Activated naive CD8-positive, alpha-beta T cell treated with anti-CD3 and anti-CD28 coated beads, Interleukin-2, amount 50 U/mL, for 24 hours (primary cell): ENCODE data around the gene EPC1.
"Not testable (repeated sequence)": the region's sequence is repeated elsewhere in the genome, so short reads cannot be mapped to it uniquely, and the experiment has no call there.

ENCODE experiments used
- ATAC-seq: fragments of 150-1000 bp; cut with Tn5 transposase; one replicate; pipeline ENCODE4 v1.10.0; 2021
- DNase-seq: peaks from one replicate; pipeline ENCODE4 v3.0.0; 2021
- H3K27ac Mint-ChIP-seq: one replicate; pipeline ENCODE4 v1.8.0; 2021; ENCODE audit warnings: mild to moderate bottlenecking, mixed read lengths
- H3K27me3 Mint-ChIP-seq: one replicate; pipeline ENCODE4 v1.8.0; 2021; ENCODE audit warnings: mixed read lengths
- H3K36me3 Mint-ChIP-seq: one replicate; pipeline ENCODE4 v1.8.0; 2021; ENCODE audit warnings: low read depth, mixed read lengths
- H3K4me1 Mint-ChIP-seq: one replicate; pipeline ENCODE4 v1.8.0; 2021; ENCODE audit warnings: mixed read lengths
- H3K4me3 Mint-ChIP-seq: one replicate; pipeline ENCODE4 v1.8.0; 2021; ENCODE audit warnings: mild to moderate bottlenecking, moderate library complexity, mixed read lengths
- H3K9me3 Mint-ChIP-seq: one replicate; pipeline ENCODE4 v1.8.0; 2021; ENCODE audit warnings: mixed read lengths

EPC1 gene

DNA sequence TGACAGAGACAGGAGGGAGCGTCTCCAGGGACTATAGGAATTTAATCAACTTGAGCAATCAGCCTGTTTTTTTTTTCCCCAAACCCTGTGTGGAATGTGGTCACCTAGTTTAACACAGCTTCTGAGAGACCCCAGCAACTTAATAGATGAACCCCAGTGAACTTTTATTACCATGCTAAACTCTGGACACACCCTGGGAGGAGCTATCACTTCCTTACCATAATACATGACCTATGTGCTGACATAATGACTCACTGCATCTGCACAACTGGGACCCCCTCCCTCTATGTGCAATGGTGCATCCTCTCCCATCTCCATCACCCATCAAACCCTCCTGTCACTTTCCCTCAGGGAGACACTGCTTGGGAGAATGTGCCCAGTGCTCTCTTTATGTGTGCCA lies 83.7 kb downstream of the EPC1 start:
- H3K27ac Mint-ChIP-seq, result no peak overlapping the region
- DNase-seq, result no peak
- ATAC-seq, result no peak
- peaks cover 10% of the 10 kb centered on the region for H3K4me1 Mint-ChIP-seq
- H3K27me3 Mint-ChIP-seq, result no peaks in the 10 kb centered on the region
- peaks cover 13% of the 10 kb centered on the region for H3K36me3 Mint-ChIP-seq
- H3K4me3 Mint-ChIP-seq, result no peak overlapping the region
- no peaks in the 10 kb centered on the region for H3K9me3 Mint-ChIP-seq

DNA sequence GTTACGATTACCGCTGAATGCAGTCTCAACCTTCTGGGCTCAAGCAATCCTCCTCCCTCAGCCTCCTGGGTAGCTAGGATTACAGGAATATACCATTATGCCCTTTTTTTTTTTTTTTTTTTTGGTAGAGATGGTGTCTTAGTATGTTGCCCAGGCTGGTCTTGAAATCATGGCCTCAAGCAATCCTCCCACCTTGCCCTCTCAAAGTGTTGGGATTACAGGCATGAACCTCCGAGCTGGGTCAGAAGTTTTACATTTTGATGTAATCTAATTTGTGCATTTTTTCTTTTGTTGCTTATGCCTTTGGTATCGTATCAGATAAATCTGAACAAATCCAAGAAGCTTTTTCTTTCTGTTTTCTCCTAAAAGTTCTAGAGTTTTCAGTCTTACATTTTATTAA lies 87.4 kb downstream of the EPC1 start:
- no peaks in the 10 kb centered on the region for H3K27me3 Mint-ChIP-seq
- H3K4me3 Mint-ChIP-seq, result no peak overlapping the region
- no peak for ATAC-seq

GRCh38 chr10:32256613-32257437 lies 90.1 kb downstream of the EPC1 start:
- ATAC-seq (peak; percentile 56), DNase-seq (peak; percentile 72)
- Mint-ChIP-seq H3K27ac (no peak overlapping the region), H3K4me1 (peaks cover 10% of the 10 kb centered on the region), H3K4me3 (no peak overlapping the region), H3K9me3 (no peaks in the 10 kb centered on the region), H3K27me3 (no peaks in the 10 kb centered on the region), H3K36me3 (no peaks in the 10 kb centered on the region)

More for the DNA sequence above, 87.4 kb downstream of the EPC1 start:
- no peak for DNase-seq
- Mint-ChIP-seq H3K4me1 (peaks cover 10% of the 10 kb centered on the region), H3K36me3 (no peaks in the 10 kb centered on the region), H3K27ac (no peak overlapping the region), H3K9me3 (no peaks in the 10 kb centered on the region)

- no peaks in the 10 kb centered on the region for H3K9me3 Mint-ChIP-seq
- no peak overlapping the region for H3K27ac Mint-ChIP-seq
- DNase-seq, result no peak
- H3K27me3 Mint-ChIP-seq, result no peaks in the 10 kb centered on the region
- H3K36me3 Mint-ChIP-seq, result no peaks in the 10 kb centered on the region
- peaks cover 33% of the 10 kb centered on the region for H3K4me1 Mint-ChIP-seq
- no peak for ATAC-seq
- H3K4me3 Mint-ChIP-seq, result no peak overlapping the region
These were observed 93.1 kb downstream of the EPC1 start for GRCh38 chr10:32253821-32254220.

GRCh38 chr10:32253276-32253675 lies 93.7 kb downstream of the EPC1 start:
- H3K27me3 Mint-ChIP-seq, result no peaks in the 10 kb centered on the region
- H3K4me3 Mint-ChIP-seq, result no peak overlapping the region
- H3K4me1 Mint-ChIP-seq, result peaks cover 33% of the 10 kb centered on the region
- no peak for DNase-seq
- ATAC-seq, result peak; percentile 41
- no peak overlapping the region for H3K27ac Mint-ChIP-seq
- H3K9me3 Mint-ChIP-seq, result no peaks in the 10 kb centered on the region
- no peaks in the 10 kb centered on the region for H3K36me3 Mint-ChIP-seq

DNA sequence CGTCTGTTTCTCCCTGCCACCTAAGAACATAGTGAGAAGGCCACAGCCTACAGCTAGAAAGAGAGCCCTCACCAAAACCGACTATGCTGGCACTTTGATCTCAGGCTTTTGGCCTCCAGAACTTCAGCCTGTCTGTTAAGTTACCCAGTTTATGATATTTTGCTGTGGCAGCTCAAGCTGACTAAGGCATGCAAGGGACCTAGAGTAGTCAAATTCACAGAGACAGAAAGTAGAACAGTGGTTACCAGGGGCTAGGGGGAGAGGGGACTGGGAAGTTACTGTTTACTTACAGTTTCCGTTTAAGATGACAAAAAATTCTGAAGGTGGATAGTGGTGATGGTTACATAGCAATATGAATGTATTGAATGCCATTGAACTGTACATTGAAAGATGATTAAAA lies 96.5 kb downstream of the EPC1 start:
- not testable (repeated sequence) for DNase-seq, H3K36me3 Mint-ChIP-seq, H3K27me3 Mint-ChIP-seq, H3K9me3 Mint-ChIP-seq
- peak; percentile 95 for ATAC-seq
- Mint-ChIP-seq H3K4me3 (peak overlapping the region; percentile 33), H3K27ac (peak overlapping the region; percentile 81), H3K4me1 (peaks cover 35% of the 10 kb centered on the region)

- H3K4me1 Mint-ChIP-seq, result peaks cover 53% of the 10 kb centered on the region
- no peaks in the 10 kb centered on the region for H3K36me3 Mint-ChIP-seq
- peaks cover 5% of the 10 kb centered on the region for H3K27me3 Mint-ChIP-seq
- H3K9me3 Mint-ChIP-seq, result no peaks in the 10 kb centered on the region
- DNase-seq (no peak), ATAC-seq (no peak)
- no peak overlapping the region for H3K4me3 Mint-ChIP-seq
- no peak overlapping the region for H3K27ac Mint-ChIP-seq
These were observed 100.3 kb downstream of the EPC1 start for GRCh38 chr10:32246685-32247084.

DNA sequence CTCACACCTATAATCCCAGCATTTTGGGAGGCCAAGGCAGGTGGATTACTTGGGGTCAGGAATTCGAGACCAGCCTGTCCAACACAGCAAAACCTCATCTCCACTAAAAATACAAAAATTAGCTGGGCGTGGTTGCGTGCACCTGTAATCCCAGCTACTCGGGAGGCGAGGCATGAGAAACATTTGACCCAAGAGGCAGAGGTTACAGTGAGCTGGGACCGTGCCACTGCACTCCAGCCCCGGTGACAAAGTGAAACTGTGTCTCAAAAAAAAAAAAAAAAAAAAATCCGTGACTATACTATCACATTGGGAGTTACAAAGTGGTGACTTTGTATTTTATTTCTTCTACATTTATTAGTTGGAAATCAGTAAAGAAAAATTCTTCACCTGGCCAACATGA lies 101.2 kb downstream of the EPC1 start:
- no peaks in the 10 kb centered on the region for H3K36me3 Mint-ChIP-seq
- peaks cover 5% of the 10 kb centered on the region for H3K27me3 Mint-ChIP-seq
- ATAC-seq (no peak), DNase-seq (no peak)
- no peak overlapping the region for H3K4me3 Mint-ChIP-seq
- no peak overlapping the region for H3K27ac Mint-ChIP-seq
- no peaks in the 10 kb centered on the region for H3K9me3 Mint-ChIP-seq
- H3K4me1 Mint-ChIP-seq, result peaks cover 44% of the 10 kb centered on the region

GRCh38 chr10:32244421-32245207 lies 102.3 kb downstream of the EPC1 start:
- ATAC-seq, result peak; percentile 96
- peaks cover 33% of the 10 kb centered on the region for H3K4me1 Mint-ChIP-seq
- peak overlapping the region; percentile 83 for H3K27ac Mint-ChIP-seq
- H3K9me3 Mint-ChIP-seq, result no peaks in the 10 kb centered on the region
- DNase-seq, result peak; percentile 18
- peaks cover 5% of the 10 kb centered on the region for H3K27me3 Mint-ChIP-seq
- H3K4me3 Mint-ChIP-seq, result peak overlapping the region; percentile 42
- H3K36me3 Mint-ChIP-seq, result no peaks in the 10 kb centered on the region

DNA sequence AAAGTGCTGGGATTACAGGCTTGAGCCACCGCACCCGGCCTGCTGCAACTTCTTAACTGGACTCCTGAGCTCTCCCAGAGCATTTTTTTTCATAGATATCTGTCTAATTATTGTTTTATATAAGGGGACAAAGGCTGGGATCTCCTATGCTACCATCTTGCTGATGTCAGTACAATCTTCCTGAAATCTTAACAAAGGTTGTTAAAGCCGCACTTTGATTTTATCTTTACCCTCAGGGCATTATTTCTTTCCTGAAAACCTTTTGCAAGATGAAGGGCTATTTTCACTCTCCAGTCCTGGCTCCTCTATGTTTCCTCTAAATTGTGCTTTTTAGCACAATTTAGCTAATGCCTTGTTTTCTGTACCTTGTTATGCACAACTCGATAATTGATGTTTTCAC lies 102.9 kb downstream of the EPC1 start:
- Mint-ChIP-seq H3K27me3 (peaks cover 5% of the 10 kb centered on the region), H3K27ac (peak overlapping the region; percentile 83), H3K4me1 (peaks cover 30% of the 10 kb centered on the region), H3K4me3 (peak overlapping the region; percentile 42), H3K9me3 (no peaks in the 10 kb centered on the region), H3K36me3 (no peaks in the 10 kb centered on the region)
- DNase-seq, result no peak
- no peak for ATAC-seq

- Mint-ChIP-seq H3K9me3 (no peaks in the 10 kb centered on the region), H3K4me3 (no peak overlapping the region), H3K27ac (no peak overlapping the region), H3K27me3 (peaks cover 5% of the 10 kb centered on the region), H3K36me3 (no peaks in the 10 kb centered on the region), H3K4me1 (peaks cover 30% of the 10 kb centered on the region)
- ATAC-seq, result no peak
- DNase-seq, result no peak
These were observed 105.0 kb downstream of the EPC1 start for GRCh38 chr10:32241946-32242345.

- no peak overlapping the region for H3K27ac Mint-ChIP-seq
- no peaks in the 10 kb centered on the region for H3K27me3 Mint-ChIP-seq
- no peaks in the 10 kb centered on the region for H3K9me3 Mint-ChIP-seq
- H3K36me3 Mint-ChIP-seq, result no peaks in the 10 kb centered on the region
- H3K4me1 Mint-ChIP-seq, result peaks cover 23% of the 10 kb centered on the region
- no peak for ATAC-seq
- H3K4me3 Mint-ChIP-seq, result no peak overlapping the region
- DNase-seq, result no peak
These were observed 106.5 kb downstream of the EPC1 start for GRCh38 chr10:32240471-32240870.

DNA sequence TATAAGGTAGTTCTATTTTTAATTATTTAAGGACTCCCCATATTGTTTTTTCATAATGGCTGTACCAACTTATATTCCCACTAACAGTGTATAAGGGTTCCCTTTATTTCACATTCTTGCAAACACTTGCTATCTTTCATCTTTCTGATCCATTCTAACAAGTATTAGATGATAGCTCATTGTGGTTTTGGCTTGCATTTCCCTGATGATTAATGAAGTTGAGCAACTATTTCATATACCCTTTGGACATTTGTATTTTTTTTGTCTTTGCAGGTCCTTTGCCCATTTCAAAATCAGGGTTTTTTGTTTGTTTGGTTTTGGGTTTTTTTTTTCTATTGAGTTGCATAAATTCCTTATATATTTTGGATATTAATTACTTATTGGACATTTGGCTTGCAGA lies 107.2 kb downstream of the EPC1 start:
- H3K36me3 Mint-ChIP-seq, result no peaks in the 10 kb centered on the region
- H3K9me3 Mint-ChIP-seq, result no peaks in the 10 kb centered on the region
- DNase-seq (no peak), ATAC-seq (no peak)
- no peak overlapping the region for H3K4me3 Mint-ChIP-seq
- H3K27me3 Mint-ChIP-seq, result no peaks in the 10 kb centered on the region
- H3K27ac Mint-ChIP-seq, result no peak overlapping the region
- H3K4me1 Mint-ChIP-seq, result peaks cover 16% of the 10 kb centered on the region

GRCh38 chr10:32237644-32238345 lies 109.2 kb downstream of the EPC1 start:
- no peak for ATAC-seq
- Mint-ChIP-seq H3K9me3 (no peaks in the 10 kb centered on the region), H3K4me1 (no peaks in the 10 kb centered on the region), H3K36me3 (no peaks in the 10 kb centered on the region), H3K27me3 (no peaks in the 10 kb centered on the region), H3K27ac (no peak overlapping the region), H3K4me3 (no peak overlapping the region)
- no peak for DNase-seq

- DNase-seq (no peak), ATAC-seq (no peak)
- no peaks in the 10 kb centered on the region for H3K9me3 Mint-ChIP-seq
- no peaks in the 10 kb centered on the region for H3K4me1 Mint-ChIP-seq
- H3K27me3 Mint-ChIP-seq, result no peaks in the 10 kb centered on the region
- no peaks in the 10 kb centered on the region for H3K36me3 Mint-ChIP-seq
- H3K27ac Mint-ChIP-seq, result no peak overlapping the region
- no peak overlapping the region for H3K4me3 Mint-ChIP-seq
These were observed 112.5 kb downstream of the EPC1 start for GRCh38 chr10:32234471-32234870.
